GM10847 (cell line): Measurements from ENCODE around the gene NUTM2F.
"Not testable (repeated sequence)": the region's sequence is repeated elsewhere in the genome, so short reads cannot be mapped to it uniquely, and the experiment has no call there.

Experiments used
- POLR2A ChIP-seq: IDR thresholded peaks from 2 replicates; pipeline ENCODE4 v1.6.1; 2011; ENCODE audit not compliant: insufficient read length; ENCODE audit errors: extremely low read depth

Gene NUTM2F

GRCh38 chr9:94328544-94328943, at the start of gene NUTM2F:
TSS of gene NUTM2F (minus strand) at chr9:94328644. CDS start at chr9:94328623, 21 bp downstream.
- not testable (repeated sequence) for TF ChIP-seq POLR2A

DNA sequence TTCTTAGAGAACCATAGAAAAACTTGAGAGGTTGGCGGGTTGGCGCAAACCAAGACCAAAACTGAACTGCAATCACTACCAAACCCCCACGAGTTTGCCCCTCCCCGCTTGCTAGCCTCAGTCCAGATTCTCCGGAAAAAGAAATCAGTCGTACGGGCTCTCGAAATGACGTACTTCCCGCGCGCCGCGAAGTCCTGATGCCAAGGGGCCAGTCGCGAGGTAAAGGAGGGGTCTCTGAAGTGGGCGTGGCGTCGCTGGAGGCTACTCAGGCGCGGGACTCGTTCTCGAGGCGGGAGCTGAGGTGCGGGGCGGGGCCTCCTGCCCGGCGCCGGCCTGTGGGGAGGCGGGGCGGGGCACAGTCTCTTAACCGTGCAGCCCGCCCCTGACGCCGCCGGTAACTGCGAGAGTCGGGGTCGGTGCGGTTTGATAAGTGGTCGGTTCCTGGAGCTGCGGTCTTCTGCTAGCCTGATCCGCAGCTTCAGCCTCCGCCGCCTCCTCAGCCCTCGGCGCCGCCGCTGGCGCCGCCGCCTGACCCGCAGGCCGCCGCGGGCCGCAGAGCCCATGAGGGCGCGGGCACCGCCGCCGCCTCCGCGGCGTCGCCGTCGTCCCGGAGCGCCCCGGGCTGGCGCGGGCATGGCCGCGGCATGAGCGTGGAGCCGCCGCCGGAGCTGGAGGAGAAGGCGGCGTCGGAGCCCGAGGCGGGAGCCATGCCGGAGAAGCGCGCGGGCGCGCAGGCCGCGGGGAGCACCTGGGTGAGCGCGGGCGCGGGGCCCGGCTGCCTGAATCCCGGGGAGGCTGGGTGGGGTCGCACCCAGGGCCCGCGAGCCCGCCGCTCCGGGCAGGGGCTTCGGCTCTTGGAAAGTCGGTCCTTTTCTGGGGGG, 46.0 kb upstream of the NUTM2F start:
- peak; percentile 62 for TF ChIP-seq POLR2A

- no peak for TF ChIP-seq POLR2A
Observed at GRCh38 chr9:94303321-94303720, 25.1 kb downstream of the NUTM2F start.

- no peak for TF ChIP-seq POLR2A
Observed at GRCh38 chr9:94302426-94302825, 26.0 kb downstream of the NUTM2F start.

DNA sequence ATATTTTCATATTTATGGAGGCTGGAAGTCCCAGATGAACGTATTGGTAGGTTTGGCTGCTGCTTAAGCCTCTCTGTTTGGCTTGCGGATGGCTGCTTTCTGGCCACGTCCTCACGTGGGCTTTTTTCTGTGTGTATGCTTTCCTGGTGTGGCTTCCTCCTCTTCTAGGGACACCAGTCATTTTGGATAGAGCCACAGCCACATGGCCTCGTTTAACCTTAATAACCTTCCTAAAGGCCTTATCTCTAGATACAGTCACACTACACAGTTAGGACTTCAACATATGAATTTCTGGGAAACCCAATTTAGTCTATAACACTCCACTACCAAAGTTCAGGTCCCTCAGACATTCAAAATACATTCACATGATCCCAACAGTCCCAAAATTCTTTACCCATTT, 26.9 kb downstream of the NUTM2F start:
- no peak for TF ChIP-seq POLR2A

DNA sequence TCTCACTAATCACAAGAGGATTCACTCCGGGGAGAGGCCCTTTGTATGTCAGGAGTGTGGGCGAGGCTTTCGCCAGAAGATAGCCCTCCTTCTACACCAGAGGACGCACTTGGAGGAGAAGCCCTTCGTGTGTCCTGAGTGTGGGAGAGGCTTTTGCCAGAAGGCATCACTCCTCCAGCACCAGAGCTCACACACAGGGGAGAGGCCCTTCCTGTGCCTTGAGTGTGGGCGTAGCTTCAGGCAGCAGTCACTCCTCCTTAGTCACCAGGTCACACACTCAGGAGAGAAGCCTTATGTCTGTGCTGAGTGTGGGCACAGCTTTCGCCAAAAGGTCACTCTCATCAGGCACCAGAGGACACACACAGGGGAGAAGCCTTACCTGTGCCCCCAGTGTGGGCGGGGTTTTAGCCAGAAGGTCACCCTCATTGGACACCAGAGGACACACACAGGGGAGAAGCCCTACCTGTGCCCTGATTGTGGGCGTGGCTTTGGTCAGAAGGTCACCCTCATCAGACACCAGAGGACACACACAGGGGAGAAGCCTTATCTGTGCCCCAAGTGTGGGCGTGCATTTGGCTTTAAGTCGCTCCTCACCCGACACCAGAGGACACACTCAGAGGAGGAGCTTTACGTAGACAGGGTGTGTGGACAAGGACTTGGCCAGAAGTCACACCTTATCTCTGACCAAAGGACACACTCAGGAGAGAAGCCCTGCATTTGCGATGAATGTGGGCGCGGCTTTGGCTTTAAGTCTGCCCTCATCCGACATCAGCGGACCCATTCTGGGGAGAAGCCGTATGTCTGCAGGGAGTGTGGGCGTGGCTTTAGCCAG, 27.8 kb downstream of the NUTM2F start:
- TF ChIP-seq POLR2A: no peak

- TF ChIP-seq POLR2A: no peak
Observed at GRCh38 chr9:94298949-94299599, 29.4 kb downstream of the NUTM2F start.

- TF ChIP-seq POLR2A: no peak
Observed at GRCh38 chr9:94289691-94290090, 38.8 kb downstream of the NUTM2F start.

DNA sequence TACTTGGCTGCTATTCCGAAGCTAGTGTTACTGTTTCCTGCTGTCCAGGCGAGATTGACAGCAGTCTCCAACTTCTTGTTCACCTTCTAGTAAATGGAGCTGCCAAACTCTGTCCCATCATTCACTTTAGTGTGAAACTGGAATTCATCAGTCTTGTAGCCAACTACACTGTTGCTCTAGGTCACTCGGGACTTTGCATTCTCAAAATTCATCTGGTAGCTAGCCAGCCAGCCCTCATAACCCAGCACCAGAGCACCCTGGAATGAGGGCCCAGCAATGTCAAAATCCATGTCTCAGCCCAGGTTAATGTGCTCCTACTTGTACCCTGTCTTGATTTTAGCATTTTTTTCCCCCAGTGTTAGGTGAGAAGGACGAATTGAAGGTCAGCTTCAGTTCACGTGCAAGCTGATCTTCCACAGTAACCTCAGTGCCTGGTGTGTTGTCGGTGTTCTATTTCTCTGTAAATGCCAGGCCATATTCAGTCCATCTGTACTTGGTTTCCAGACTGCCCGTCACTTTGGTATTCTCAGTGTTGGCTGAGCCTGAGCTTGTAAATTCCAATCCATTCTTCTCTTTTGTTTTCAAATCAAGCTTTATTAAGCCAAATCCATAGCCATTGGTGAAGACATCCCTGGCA, 40.4 kb downstream of the NUTM2F start:
- no peak for TF ChIP-seq POLR2A

GRCh38 chr9:94286116-94286515, 42.3 kb downstream of the NUTM2F start:
- no peak for TF ChIP-seq POLR2A

GRCh38 chr9:94281101-94281500, 47.3 kb downstream of the NUTM2F start:
- no peak for TF ChIP-seq POLR2A

DNA sequence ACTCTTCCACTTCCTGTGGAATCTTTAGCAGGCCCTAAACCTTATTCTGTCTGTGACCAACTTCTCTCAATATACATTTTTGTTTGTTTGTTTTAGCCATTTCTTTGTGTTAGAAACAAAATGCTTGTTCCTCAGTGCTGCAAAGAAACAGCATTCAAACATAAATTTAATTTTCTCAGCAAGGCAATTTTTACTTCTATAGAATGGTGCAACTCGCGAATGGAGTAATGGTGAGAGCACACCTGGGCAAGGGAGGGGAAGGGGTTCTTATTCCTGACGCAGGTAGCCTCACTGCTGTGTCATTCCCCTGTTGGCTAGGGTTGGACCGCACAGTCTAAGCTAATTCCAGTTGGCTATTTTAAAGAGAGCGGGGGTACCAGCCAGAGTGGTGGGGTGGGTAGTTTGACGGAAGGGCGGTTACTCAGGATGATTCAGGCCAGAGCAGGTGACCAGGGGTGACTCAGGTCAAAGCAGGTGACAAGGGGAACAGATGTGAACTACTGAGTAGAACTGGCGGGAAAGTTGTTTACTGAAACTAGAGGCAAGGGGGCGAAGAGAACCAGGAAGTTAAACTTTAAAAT, 47.9 kb downstream of the NUTM2F start:
- TF ChIP-seq POLR2A: no peak

- TF ChIP-seq POLR2A: no peak
Observed at GRCh38 chr9:94277885-94278536, 50.4 kb downstream of the NUTM2F start.

GRCh38 chr9:94270009-94270408, 58.4 kb downstream of the NUTM2F start:
- no peak for TF ChIP-seq POLR2A

GRCh38 chr9:94269264-94269663, 59.2 kb downstream of the NUTM2F start:
- no peak for TF ChIP-seq POLR2A
